Forelimb muscle (tissue), 1 donor: ENCODE measurements around the gene TAF6. TPM values are rescaled to one million over a fixed set of nuclear protein-coding genes. Genes with fewer than 3 reads are reported as not detected.

Source experiments
- DNase-seq: peaks from one replicate; pipeline ENCODE4 v3.0.0-alpha.2; 2013; ENCODE audit warnings: low read depth
- polyA plus RNA-seq: library from polyadenylated mRNA; unstranded; fragments of 120-200 nt; gene quantifications from one replicate; pipeline ENCODE4 v1.2.1, GENCODE V29; 2013; ENCODE audit not compliant: insufficient read length

Gene TAF6
- 35.3 TPM for polyA plus RNA-seq

- peak; percentile 90 for DNase-seq
Measured at GRCh38 chr7:100119072-100119969, at the start of gene TAF6, which contains the start of gene CNPY4. TSS of gene TAF6 (minus strand) at chr7:100119358. CDS start at chr7:100114209, 5,149 bp downstream. TSS of gene CNPY4 (plus strand) at chr7:100119634. CDS start at chr7:100119745, 111 bp downstream.

DNA sequence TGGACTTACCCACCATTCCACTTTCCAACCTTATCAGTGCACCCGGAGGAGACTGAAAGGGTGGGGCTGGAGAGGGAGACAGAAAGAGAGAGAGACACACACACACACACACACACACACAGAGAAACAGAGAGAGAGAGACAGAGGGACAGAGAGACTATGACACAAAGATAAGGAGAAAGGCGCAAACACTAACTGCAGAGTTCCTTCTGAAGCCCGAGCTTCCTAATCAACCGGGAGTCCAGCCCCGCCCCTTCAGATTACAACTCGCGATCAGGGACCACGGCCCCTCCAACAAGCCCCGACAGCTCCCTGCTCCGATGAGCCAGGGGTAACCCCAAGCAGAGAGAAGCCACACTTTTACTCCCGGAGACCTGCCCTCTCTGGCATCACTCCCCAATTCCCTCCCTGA is 48.8 kb upstream of the TAF6 start:
- no peak for DNase-seq

DNA sequence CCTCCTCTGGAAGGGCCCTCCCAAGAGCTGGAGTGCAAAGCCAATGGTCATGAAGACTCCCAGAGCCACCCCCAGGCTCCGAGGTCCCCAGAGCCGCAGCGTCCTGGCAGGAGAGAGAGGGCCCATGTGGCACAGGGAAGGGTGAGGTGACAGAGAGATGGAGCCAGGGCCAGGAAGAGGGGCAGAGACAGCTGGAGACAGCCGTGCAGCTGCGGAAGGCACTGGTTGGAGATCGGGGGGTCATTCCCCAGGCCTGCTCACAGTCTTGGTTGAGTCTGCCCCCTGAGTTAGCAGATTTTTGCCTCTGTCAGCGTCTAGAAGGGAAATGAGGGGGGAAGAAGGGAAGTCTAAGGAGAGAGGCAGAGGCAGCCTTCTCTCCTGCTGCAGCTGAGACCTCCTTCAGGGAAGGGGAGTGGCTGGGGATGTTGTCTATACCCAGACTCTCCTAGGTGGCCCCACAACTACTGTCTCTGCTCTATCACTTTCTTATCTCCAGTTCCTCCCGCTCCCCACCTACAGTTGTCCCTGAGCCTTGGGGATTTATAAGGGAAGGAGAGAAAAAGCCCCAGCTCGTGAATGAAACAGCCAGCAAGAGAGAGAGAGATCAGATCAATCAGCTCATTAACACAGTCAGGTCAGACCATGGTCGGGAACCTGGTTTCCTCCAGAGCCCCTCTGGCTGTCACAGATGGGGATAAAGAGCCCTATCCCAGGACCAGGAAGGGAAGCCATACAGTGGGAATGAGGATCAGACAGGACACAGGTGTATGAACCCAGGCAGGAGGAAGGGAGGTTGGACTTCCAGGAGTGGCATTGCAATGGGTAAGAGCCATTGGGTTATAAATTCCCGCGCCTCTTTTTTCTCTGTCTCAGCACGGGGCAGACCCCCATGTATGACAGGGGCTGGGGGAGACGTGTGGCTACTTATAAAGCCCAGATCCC is 48.1 kb upstream of the TAF6 start:
- no peak for DNase-seq

DNA sequence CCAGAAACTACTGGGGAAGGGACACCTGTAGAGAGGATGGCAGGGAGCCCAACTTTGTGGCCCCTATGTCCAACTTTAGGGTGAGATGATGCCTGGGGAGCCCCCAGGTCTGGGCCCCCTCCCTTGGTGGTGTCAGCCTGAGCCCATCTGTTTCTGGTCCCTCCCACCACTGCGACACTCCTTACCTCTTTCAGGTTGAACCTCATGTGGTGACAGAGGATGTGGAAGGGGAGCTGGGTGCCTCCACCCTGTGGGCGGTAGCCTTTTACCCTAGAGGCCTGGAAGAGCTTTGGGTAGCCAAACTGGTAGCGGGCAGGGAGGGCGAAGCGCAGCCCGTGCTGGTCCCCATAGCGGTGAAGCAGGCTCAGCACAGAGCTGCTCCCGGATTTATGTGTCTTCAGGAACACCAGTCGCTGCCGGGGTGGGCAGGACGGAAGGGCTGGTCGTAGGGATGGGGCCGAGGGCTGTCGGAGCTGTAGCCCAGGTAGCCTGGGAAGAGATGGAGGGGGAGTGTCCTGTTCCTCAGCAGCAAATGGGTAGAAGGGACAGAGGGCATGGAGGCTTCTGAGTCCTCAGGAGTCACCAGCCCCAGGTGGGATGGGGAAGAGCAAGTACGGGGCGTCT is 47.3 kb upstream of the TAF6 start:
- no peak for DNase-seq

DNA sequence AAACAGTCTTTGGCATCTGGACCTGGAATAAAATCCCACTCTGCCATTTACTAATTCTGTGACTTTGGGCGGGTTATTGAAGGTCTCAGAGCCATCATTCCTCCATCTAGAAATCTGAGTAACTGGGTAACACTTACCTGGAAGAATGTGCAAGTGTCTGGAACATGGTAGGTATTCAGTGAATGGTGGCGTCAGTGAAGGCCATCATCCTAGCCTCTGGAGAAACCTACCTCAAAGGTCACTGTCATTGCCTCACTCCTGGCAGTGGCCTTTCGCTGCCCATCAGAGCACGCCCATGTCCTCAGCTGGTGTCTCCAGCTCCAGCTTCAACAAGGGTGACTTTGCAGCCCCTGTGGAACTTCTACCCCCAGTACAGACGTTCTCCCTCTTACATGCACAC is 44.7 kb upstream of the TAF6 start:
- no peak for DNase-seq

DNA sequence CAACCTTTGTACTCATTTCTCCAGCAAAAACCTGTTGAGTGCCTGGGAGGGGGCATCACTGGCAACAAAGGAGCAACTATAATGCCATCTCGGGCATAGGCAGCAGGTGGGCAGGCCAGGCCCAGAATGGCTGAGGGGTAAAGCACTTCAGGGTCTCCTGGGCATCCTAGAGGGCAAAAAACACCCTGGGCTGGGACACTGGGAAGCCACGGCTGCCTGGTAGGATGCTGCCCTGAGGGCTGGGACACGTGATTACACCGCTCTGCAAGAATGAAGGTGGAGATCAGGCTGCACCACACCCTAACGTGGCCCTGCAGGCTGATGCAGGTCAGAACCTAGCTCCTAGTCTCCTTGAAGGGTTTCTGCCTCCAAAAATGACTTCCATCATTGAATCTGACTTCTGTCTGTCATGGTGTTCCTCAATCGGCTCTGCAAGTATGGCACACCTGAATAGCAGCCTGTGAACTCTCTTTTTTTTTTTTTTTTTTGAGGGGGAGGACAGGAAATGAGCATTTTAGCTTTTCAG is 43.9 kb upstream of the TAF6 start:
- no peak for DNase-seq

DNA sequence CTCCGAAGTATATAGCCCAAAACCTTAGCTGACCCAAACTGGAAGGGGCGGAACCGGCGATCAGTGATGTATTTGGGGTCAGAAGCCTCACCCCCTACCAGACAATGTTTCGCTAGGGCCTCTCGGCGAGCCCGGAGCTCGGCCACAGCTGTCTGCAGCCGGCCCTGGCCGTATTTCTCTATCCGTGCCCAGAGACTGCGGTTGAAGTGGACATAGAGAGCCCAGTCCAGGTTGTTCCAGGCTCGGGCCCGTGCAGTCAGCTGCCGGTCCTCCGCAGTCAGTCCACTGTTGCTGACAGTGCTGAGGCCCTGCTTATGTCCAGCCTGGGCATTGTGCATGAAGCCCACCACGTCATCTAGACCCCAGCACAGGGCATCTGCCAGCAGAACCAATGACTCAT is 40.9 kb upstream of the TAF6 start:
- no peak for DNase-seq

GRCh38 chr7:100159099-100159623 is 40.0 kb upstream of the TAF6 start:
- DNase-seq: no peak

DNA sequence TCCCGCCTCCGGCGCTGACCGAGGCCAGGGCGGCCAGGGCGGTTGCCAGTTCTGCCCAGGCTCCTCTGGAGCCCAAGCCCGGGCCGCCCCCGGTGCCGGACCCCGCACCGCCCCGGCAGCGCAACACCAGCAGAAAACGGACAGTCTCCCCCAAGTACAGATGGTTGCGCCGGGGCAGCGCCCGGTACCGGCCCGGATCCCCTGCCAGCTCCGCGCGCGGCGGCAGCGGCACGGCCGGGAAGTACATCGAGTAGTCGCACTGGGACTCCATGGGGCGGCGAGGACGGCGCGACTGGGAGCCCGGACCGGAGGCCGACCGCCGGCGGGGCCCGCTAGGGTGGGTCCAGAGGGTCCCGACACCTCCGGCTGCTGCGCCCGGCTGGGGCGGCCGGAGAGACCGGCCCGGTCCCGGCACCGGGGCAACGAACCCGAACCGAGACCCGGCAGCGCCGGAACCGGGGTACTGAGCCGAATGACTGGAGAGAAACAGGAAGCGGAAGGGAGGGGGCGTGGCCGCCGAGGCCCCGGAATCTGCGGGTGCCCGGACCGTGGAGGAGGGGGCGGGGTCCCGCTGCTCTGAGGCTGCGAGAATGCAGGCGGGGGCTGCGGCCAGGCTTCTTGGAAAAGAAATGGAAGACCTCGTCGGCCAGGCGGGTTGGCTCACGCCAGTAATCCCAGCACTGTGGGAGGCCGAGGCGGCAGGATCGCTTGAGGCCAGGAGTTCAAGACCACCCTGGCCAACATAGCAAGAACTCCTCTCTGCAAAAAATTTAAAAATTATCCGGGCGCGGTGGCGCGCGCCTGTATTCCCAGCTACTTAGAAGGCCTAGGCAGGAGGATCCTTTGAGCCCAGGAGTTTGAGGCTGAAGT is 39.3 kb upstream of the TAF6 start, which contains the start of gene TRAPPC14:
TRAPPC14 (minus strand) TSS at position 495 of the 870 bp plus-strand sequence; CDS start at position 271, 224 bp downstream.
- peak; percentile 62 for DNase-seq

DNA sequence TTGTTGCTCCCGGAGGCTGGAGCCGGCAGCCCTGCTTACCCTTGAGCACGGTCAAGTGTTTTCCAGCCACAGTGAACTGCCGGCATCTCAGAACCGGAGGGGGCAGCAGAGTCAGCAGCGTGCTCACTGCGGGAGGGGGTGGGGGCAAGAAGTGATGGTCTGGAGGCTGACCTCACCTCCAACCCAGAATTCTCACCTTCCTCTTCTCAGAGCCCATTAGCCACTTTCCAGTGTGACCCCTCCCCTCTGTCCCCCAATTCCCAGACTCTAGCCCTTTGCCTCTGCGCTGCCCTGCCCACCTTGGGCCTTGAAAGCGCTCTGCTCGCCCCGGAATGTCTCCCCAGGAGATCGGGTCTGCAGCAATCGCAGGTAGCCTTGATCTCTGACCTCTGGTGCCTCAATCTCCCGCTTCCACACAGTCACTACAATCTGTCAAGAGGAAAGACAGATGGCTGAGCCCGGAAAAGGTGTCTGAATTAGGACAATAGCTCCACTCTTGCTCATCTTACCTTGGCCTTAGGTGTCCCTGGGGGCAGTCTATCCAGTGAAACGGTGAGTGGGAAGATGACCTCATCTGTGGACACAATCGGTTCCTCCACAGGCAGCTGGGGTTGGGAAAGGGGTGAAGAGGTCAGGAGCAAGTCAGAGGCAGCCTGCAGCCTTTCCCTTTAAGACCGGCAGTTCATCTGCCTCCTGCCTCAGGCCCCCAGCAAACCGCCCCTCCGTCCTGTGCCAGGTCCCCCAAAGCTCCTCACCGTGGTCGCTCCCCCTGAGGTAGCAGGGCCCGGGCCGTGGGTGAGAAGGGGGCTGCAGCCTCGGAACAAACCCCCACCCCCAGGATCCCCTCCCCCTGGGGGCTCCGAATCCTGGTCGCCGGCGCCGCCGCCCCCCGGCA is 38.4 kb upstream of the TAF6 start:
- no peak for DNase-seq

DNA sequence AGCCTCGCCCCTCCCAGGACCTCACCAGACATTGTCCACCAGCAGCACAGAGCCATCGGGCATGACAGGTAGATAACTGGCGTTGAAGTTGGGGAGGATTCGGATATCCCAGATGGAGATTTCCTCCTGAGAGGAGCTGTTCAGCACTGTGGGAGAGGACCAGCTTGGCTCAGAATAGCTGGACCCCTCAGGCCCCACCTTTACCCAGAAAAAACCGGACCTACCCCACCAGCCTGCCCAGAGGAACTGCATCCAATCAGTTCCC is 37.8 kb upstream of the TAF6 start:
- no peak for DNase-seq

DNA sequence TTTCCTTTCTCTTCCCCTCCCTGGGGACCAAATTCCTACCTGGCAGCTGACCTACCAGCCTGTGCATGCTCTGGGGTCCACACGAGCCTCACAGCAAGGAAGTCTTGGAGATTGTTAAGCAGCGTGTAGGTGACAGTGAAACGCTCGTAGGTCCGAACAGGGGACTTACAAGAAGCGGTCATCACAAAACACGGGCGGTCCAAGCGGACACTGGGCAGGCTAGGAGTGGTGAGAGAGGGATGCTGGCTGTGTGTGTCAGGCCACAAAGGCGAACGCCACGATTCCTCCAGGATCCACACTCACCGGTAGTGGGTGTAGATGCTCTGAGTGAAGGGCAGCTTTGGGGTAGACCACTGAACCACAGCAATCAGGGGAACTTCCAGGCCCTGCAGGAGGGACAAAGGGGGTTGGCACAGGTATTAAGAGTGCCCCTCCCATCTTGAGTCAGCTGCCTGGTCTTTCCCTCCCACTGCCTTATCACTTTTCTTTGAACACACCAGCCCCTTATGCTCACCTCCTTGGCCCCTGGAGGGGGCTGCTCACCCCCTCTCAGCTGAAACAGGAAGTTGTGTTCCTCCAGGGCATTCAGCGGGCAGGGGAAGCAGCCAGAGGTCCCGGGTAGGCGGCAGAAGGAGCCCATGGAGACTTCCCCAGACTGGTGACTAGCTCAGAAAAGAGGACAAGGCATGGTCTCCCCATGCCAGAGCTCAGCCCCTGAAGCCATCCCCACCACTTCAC is 37.3 kb upstream of the TAF6 start:
- DNase-seq: no peak

GRCh38 chr7:100155553-100156317 is 36.6 kb upstream of the TAF6 start:
- DNase-seq: no peak

DNA sequence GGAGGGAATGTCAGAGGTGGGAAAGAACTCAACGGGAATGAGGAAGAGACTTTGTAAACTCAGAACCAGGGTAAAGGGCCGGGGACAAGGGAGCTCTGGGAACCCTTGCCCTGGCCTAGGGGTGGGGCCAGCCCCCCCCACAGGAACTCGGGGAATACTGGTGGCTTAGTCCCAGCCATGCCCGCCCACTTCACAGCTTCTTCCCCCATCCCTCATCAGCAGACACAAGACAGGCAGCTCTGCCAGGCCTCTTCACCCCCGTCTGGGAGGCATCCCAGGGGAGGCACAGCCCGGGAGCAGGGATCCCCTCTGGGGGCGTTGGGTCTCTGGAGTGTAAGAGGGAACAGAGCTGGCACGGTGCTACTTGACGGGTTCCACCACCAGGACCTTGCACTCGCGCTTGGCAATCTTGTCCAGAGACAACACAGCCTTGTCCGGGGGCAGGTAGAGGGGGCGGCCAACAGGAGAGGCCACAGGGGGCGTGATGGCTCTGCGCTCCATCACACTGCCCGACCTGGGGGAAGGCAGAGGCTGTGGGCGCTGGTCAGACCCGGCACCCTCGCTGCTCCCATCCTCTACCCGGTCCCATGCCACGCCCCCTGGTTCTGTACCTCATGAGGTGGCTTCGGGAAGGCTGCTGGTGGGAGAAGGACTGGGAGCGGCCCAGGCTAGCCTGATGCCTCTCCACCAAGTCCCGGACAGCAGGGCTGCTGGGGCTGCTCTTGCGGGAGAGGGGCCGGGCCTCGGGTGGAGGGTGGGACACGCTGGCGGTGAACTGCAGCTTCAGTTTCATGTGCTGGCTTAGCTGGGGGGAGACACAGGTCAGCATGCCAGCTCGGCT is 35.7 kb upstream of the TAF6 start:
- no peak for DNase-seq

- DNase-seq: no peak
Measured at GRCh38 chr7:100153708-100154535, 34.8 kb upstream of the TAF6 start.
